GM19452 (cell line): ENCODE results near the gene SPARC.
"Not testable (repeated sequence)": the region's sequence is repeated elsewhere in the genome, so short reads cannot be mapped to it uniquely, and the experiment has no call there.

Experiments
- ATAC-seq: cut with Tn5 transposase; IDR thresholded peaks from one replicate; pipeline ENCODE4 v1.9.1; 2021; ENCODE audit not compliant: unreplicated experiment

The SPARC gene

DNA sequence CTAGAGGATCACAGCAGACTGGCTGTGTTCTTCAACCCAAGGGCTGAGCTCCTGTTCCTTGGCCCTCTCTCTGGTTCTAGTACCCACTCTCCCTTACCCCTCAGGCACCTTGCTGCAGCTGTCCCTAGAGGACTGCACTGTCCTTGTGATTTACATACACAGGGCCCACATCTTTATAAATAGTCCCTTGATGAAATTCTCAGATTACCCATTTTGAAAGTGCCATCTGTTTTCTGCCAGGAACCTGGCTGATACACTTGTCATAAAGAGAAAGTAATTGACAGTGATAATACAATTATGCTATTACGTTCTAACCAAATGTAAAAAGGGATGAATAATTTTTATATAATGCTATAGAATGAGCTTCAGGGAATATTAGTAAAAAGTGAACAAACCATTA is 16.5 kb upstream of the SPARC start:
- peak; percentile 88 for ATAC-seq

DNA sequence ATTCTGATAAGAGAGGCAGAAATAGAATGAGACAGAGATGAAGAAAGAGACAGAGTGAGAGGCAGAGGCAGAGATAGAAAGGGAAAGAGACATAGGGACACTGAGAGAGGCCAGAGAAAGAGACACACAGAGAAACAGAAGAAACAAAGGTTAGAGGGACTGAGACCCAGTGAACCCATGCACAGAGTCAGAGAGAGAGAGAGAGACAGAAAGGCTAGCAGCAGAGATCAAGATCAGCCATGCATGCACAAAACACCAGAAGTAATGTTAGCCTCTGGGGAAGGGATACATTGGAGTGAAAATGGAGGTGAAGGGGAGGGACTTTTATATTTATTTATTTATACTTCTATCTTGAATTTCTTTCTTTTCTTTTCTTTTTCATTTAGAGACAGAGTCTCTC is 14.1 kb upstream of the SPARC start:
- no peak for ATAC-seq

DNA sequence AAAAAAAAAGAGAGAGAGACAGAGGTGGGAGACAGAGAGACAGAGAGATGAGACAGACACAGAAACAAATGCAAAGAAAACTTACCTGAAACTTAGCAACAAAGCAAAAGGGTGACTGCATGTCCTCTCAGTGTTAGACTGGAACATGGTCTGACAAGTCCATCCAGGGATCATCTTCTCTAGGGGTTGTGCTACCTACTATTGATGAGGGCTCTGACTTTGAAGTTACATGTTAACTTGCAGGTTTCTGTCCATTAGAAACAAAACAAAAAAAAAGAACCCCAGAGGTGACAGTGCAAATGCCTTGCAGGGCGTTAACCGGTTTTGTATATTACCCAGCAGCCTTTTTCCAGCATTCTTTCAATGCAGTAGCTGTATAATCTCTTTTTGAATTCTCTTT is 13.6 kb upstream of the SPARC start:
- peak; percentile 46 for ATAC-seq

DNA sequence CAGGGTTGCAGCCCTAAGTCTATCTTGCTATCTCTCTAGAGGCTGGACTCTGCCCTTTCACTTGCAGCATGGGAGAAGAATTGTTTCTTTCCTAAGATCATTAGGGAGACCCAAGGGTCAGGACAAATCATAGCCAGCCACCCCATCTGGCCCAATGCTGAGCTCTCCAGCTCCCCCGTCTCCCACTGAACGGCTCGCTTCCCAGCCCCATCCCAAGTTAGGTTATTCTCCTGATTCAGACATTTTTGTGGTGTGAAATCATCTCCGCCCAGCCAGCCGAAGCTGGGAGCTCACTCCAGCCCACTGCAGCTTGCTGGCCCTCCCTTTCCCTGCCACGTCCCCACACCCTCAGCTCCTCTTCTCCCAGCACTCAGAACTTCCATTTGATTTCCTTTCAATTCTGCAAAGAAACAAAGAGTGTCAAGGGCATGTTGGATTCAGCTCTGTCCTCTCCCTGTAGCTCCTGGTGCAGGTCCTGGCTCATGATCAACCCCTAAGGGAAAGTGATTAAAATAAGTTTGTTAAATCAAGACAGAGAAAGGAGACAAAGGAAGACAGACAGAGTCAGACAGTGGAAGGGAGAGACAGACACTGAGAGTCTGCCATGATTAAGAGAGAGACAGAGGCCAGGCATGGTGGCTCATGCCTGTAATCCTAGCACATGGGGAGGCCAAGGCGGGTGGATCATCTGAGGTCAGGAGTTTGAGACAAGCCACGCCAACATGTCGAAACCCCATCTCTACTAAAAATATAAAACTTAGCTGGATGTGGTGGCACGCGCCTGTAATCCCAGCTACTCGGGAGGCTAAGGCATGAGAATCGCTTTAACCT is 12.6 kb upstream of the SPARC start:
- ATAC-seq: no peak

DNA sequence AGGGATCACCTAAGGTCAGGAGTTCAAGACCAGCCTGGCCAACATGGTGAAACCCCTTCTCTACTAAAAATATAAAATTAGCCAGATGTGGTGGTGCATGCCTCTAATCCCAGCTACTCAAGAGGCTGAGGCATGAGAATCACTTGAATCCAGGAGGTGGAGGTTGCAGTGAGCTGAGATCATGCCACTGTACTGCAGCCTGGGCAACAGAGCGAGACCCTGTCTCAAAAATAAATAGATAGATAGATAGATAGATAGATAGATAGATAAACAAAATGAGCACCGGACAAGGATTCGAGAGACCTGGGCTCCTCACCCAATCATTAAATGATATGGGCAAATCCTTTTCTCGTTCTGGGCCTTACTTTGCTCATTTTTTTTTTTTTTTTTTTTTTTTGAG is 11.4 kb upstream of the SPARC start:
- not testable (repeated sequence) for ATAC-seq

DNA sequence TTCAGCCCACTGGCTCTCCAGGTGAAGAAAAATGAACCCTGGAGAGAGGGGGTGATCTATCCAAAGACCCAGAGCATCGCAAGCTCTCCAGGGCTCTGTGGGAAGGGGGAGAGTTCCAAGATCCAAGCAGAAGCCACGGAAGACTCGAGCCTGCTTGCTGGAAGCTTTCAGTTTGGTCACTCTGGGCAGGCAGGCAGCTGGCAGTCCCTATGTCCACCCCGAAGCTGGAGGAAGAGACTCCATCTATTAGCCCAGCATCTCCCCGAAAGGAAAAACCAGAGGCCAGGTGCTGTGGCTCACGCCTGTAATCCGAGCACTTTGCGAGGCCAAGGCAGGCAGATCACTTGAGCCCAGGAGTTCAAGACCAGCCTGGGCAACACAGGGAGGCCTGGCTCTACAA is 10.7 kb upstream of the SPARC start:
- no peak for ATAC-seq

DNA sequence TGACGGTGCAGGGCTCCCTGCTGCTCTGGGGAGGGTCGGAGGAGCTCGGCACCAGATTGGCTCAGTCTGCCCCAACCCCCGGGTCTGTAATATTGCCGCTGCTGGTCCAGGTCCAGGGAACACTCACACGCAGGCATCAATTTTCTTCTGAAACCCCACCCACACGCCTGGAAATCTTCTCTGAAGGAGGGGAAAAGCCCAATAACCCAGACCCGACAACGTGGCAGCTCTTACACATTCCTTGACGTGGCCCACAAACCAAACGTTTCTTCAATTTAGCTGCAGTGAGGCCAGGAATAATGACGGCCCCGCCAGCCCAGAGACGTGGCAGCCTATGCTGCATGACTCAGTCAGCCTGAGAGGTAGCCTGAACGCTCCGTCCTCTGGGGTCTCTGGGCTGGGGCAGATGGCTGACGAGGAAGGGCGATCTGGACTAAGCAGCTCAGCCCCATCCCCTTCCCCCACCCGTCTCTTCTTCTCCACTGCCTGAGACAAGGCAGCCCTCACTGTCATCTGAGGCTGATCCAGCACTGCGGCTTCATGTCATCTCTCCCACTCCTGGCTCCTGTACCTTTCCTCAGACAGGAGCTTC is 9.9 kb upstream of the SPARC start:
- no peak for ATAC-seq

DNA sequence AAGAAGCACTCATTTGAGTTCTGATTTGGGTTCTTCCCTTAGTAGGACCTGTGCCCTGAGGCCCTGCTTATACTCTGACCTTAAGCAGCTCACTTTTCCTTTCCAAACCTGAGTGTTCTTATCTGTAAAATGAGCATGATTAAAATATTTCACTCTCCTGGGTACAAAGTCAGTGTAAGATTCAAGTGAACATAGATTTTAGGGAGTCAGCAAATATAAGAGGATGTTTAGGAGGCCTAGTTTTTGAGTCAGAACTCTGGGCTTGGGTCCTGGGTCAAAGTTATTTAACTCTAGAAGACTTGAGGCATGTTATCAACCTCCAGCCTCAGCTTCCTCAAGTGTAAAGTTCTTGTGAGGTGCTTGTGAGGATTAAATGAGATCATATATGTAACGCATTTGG is 8.7 kb upstream of the SPARC start:
- ATAC-seq: no peak

DNA sequence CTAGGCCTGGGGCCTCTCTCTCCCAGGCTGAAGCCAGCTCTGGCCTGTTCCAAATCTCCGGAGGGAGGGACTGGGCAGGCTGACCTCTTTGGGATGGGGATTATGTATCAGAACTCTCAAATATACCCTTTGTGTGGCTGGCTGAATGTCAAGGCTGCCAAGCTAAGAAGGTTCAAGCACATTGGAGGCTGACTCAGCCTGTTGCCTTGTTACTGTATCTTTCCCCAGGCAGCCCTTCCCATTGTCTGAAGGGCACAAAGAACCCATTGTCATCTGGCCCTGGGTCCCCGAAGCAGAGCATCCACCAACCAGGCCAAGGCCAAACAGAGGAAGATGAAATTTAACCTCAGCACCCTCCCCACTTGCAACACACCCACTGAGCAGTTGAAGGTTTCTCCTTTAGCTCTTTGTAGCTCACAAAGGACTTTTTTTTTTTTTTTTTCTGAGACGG is 7.3 kb upstream of the SPARC start:
- no peak for ATAC-seq

DNA sequence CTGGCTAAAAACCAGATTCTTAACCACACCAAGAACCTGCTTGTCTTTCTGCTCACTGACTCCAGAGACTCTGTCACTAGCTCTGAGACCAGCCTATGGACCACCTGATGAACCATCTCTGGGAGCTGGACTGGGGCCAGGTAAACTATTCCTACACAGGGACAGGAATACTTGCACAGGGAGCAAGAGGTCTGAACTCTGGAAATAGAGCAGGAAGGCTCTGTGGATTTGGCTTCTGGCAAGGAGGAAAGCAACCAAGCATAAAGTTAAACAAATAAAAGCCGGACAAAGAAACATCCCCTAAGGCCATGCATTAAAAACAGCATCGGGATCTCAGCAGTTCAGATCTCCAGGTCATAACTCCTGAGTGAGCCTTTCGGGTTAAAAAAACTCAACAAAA is 5.6 kb upstream of the SPARC start:
- no peak for ATAC-seq

DNA sequence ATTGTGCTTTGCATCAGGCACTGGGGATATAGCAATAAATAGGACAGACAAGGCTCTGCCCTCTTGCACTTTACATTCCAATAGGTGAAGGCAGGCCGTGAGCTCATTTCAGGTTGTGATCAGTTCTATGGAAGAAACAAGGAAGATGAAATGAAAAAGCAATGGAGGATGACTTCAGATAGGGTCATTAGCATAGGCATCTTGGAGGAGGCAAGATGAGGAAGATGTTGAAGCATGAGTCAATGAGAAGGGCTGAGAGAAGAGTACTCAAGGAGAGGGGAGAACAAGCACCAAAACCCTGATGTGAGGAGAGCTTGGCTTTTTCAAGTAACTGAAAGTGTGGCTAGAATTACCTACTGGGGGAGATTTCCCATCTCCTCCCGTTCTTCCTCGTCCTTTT is 5.0 kb upstream of the SPARC start:
- ATAC-seq: no peak

DNA sequence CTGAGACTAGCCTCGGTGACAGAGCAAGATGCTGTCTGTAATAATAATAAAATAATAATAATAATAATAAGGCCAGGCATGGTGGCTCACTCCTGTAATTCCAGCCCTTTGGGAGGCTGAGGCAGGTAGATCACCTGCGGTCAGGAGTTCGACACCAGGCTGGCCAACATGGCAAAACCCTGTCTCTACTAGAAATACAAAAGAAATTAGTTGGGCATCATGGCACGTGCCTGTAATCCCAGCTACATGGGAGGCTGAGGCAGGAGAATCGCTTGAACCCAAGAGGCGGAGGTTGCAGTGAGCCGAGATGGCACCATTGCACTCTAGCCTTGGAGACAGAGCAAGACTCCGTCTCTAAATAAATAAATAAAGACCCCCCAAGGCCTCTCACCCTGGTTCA is 2.9 kb upstream of the SPARC start:
- ATAC-seq: not testable (repeated sequence)

DNA sequence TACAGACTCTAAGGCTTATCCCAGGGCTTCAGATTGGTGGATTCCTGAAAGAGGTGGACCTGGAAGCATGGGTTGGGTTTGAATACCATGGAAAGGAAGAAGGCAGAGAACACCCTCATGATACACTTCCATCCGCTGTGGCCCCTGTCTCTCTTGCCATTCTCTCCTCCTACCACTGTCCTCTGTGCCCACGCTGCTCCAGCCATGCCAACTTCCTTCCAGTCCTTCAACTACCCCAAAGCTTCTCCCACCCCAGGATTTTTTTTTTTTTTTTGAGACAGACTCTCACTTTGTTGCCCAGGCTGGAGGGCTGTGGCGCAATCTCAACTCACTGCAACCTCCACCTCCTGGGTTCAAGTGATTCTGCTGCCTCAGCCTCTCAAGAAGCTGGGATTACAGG is 1.7 kb upstream of the SPARC start:
- no peak for ATAC-seq

DNA sequence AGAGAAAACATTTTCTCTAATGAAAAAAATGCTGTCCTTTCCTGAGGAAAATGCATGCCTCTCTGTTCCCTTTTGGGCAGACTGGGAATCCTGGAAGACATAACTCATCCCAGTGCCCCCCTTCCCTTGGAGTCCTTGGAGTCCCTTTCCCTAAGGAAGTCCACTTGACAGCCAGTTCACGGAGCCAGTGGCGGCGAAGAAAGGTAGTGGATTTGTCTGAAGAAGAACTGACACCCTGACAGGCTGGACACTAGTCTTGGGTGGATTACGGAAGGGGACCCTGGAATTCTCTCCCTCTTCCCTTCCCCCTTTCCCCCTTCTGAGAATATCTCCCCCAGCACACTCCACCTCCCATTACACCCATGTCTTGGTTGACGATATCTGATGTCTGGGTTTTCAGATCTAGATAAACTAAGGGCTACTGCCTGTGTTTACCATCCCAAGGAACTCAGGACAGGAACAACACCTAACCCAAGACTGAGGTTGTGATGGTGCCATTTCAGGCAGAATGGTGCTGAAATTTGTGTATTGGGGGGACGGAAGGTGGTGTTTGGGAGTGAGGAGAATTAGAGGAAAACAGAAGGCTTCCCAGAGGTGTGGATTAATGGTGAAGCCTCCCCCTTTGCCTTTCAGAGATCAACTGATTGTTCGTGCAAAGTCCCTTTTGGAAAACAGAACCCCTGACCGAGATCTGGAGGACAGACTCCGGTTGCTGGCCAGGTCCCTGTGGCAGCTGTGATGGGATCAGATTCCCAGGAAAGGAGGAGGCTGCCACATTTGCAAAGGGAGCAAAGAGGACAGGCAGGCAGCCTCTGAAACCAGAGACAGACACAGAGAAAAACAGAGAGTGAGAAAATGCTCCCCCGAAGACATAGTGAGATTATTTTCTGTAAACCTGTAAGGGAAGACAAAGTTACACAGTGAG is 704 bp downstream of the SPARC start:
- peak; percentile 11 for ATAC-seq

DNA sequence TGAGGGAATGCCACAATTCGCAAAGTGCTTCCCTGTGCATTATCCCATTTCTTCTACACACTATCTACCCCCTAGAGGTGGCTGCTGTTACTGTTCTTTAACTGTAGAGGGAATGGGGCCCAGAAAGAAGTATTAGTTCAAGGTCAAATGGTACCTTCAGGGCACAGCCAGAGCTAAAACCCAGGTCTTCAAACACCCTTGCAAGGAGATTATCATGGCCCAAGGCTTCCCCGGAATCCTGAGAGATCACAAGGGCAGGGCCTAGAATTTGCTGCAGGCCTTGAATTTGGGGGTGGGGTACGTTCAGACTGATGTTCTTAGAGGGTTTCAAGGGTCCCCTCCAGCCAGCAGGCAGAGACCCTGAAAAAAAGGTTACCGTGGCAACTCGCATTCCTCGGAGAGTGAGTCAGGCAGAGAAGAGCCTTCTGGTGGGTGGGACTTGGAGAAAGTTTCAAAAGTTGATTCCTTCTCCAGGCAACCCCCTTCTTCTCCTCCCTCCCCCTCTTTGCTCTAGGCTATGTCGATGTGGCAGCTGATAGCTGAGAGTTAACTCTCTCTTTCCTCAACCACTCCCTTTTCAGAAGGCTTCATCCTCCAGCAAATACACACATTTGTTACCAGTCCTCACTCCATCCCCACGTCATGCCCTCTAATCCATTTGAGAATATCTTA is 1.9 kb downstream of the SPARC start:
- no peak for ATAC-seq

DNA sequence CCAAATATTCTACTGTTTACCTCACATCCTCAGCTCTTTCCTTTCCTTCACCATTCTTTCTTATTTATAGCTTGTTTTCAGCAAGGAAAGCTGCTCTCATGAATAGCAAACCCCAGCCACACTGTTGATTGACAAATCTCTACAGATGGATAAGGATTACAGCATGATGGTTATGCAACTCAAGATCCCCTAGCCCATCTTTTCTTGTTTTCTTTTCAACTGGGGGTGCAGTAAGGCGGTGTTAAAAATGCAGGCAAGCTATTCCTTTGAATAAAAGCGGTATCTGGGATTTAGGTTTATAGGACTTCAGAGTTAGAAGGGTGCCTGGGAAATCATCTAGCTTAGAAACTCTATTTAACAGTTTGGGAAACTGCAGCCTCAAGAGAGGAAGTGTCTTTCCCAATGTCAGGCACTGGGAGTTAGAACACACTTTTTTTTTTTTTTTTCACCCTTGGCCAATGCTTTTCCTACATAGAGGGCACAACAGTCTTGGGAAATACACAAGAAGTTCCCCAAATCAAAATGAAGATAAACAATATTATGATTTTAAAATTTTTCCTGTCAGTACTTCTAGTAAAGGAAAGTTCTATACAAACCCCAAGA is 2.6 kb downstream of the SPARC start:
- ATAC-seq: no peak

DNA sequence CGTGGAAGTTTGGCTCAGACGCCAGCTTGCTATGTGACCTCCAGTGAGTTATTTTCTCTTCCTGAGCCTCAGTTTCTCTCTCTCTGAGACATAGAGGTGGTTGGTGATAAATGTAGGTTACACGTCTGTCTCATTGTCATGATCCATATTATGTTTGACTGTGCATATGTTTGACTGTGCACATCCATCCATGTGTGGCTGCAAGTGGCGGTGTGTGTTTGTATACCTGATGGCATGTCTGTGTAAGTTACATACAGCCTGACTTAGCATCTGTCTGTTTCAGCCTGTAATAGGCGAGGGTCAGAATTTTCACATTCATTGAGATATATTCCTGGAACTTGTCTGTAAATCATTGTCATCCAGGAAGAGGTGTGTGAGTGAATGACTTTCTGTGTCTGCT is 3.3 kb downstream of the SPARC start:
- ATAC-seq: no peak

DNA sequence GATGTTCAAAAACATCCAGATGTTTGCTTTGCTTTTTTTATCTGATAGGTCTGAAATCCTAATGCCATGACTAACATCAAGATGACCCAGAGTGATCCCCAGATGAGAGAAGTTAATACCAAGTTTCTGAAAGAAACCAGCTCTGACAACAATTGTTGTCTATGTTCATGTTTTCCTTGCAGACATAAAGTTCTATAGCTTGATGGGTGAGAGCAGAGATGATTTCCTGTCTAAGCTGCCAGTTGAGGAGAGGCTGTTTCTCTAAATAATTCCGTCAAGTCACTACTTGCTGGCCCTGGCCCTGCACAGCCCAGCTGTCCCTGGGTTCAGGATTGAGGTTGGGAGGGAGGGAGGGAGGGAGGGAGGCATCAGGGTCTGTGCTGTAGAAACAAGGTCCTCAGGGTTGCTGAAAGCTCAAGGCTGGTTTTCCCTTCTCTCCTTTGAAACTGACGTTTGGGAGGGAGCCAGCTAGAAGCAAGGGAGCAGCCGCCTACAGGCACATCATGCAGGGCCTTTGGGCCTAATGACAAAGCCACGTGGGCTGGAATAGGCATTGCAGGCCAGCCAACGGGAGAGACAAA is 3.9 kb downstream of the SPARC start:
- ATAC-seq: no peak

DNA sequence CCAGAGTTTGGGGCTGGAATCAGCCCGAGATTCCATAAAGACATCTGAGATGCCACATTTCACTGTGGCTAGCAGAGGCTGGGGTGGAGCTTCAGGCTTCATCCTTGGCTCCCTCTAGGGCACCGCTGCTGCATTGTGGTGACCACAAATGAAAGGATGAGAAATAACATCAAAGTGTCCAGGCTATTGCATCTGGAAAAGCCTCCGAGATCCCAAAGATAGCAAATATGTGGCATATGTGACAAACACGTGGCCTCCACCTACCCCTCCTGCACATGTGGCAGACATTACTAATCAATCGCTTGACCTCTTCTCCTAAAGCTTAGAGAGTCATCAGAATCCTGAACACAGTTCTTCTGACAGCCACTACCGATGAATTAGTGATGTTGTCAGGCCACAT is 4.5 kb downstream of the SPARC start:
- no peak for ATAC-seq

DNA sequence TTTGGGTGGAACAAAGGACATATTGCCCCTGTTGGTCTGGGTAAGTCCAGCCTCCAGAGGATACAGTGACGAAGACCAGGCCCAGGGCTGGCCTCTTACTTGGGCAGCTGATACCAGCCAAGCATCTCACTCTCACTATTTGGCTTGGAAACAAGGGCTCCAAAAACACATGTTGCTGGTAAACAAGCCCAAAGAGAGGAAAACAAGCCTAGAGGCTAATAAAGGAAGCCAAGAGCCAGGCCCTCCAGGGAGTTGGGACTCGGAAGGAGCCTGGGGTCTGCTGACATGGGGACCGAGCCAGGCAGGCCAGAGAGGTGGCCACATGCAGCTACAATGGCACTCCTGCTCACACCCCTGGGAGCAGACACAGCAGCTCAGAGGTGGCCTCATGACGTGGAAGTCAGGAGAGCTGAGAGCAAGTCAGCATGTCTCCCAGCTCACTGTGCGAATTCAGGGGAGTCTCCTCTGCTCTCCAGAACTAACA is 5.7 kb downstream of the SPARC start:
- ATAC-seq: no peak
